ENCODE results near the gene CXCL17.

The CXCL17 gene

GRCh38 chr19:42397263-42398166, 45.2 kb downstream of the CXCL17 start:
- H3K4me3 ChIP-seq (ENCODE audit: low read depth, low read length) = peak overlapping the region; percentile 70
- no peak for DNase-seq (ENCODE audit: low read depth)
- no peak for TF ChIP-seq CTCF (conservative IDR thresholded peaks at IDR 0.05; ENCODE audit: low read depth, low read length)

GRCh38 chr19:42396381-42397262, 46.1 kb downstream of the CXCL17 start:
- DNase-seq (ENCODE audit: low read depth) = peak; percentile 99
- H3K4me3 ChIP-seq (ENCODE audit: low read depth, low read length) = peak overlapping the region; percentile 70
- TF ChIP-seq CTCF (conservative IDR thresholded peaks at IDR 0.05; ENCODE audit: low read depth, low read length) = no peak

DNA sequence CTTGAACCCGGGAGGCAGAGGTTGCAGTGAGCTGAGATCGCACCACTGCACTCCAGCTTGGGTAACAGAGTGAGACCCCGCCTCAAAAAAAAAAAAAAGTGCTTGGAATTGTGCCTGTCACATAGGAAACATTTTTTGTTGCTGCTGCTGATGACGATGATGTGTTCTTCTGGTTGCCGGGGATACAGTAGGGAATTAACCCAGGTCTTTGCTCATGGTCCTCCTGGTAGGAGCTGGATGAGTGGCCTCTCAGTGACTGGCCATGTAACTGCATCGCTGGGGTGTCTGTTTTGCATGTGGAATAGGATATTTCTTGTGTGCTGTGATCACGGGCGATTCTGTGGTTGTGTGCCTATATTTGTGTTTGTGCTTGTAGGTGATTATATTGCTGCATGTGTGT, 48.0 kb downstream of the CXCL17 start:
- no peak overlapping the region for H3K4me3 ChIP-seq (ENCODE audit: low read depth, low read length)
- no peak for DNase-seq (ENCODE audit: low read depth)
- TF ChIP-seq CTCF (conservative IDR thresholded peaks at IDR 0.05; ENCODE audit: low read depth, low read length) = no peak

DNA sequence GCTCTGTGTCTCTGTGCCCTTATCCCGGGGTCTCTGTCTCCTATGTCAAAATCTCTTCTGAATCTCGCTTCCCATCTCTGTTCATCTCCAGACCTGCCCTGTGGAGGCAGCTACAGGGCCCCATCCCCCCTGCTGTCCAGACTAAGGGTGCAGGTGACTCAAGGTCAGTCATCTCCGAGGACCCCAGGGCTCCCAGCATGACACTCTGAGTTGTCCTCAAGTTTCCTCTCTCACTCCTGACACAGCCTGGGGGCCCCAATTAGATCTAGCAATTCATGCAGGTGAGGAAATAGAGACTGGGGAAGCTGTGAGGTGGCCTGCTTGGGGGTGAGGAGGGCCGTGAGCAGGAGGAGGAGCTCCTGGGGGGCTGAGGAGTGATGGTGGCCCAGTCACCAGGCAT, 50.6 kb downstream of the CXCL17 start:
- no peak overlapping the region for H3K4me3 ChIP-seq (ENCODE audit: low read depth, low read length)
- TF ChIP-seq CTCF (conservative IDR thresholded peaks at IDR 0.05; ENCODE audit: low read depth, low read length) = no peak
- DNase-seq (ENCODE audit: low read depth) = no peak

- DNase-seq (ENCODE audit: low read depth) = no peak
- H3K4me3 ChIP-seq (ENCODE audit: low read depth, low read length) = no peak within 1 kb of the TSS
- TF ChIP-seq CTCF (conservative IDR thresholded peaks at IDR 0.05; ENCODE audit: low read depth, low read length) = no peak
These were observed 52.8 kb downstream of the CXCL17 start, which contains the start of gene CNFN for GRCh38 chr19:42389899-42390298. TSS of gene CNFN (minus strand) at chr19:42390297. CDS start at chr19:42389037, 1,260 bp downstream.

DNA sequence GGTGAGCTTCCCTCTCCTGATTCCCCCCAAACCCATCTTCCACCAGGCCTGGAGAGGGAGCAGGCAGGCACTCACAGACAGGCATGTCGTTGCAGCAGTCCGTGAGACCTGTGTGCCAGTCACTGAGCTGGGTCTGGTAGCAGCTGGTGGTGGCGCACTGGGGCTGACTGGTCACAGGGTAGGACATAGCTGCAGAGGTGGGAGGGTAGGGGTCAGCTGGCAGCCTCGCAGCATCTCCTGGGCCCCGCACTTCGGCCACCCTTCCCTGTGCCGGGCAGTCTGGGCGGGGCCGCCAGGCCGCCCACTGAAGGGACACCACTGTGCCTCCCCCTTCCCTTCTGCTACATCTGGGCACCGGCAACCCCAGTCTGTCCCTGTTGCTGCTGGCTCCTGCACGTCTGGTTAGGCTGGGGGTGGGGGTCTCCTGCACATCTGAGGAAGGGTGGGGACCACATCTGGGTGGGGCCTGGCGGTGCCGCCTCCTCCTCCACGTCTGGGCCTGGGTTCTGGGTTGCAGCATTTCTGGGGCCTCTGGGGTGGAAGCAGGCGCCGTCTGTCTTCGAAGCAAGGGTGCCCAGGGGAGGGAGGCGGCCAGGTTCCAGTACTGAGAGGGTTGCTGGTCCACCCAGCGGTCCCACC, 53.8 kb downstream of the CXCL17 start:
- no peak for TF ChIP-seq CTCF (conservative IDR thresholded peaks at IDR 0.05; ENCODE audit: low read depth, low read length)
- H3K4me3 ChIP-seq (ENCODE audit: low read depth, low read length) = no peak overlapping the region
- DNase-seq (ENCODE audit: low read depth) = no peak

Measured in choroid plexus epithelial cell (primary cell).